Astrocyte (in vitro differentiated cells and primary cell): Measurements from ENCODE around the gene SCN2B. TPM values are rescaled to one million over a fixed set of nuclear protein-coding genes. Genes with fewer than 3 reads are reported as not detected.

Source experiments
- DNase-seq: peaks from one replicate; pipeline ENCODE4 v3.0.0-alpha.2; 2010; ENCODE audit warnings: low read depth
- FAIRE-seq: peaks from 2 replicates; lab custom pipeline; 2011; peaks lifted over from hg19 to GRCh38; lab: Jason Lieb, UNC
- H2AFZ ChIP-seq: 2 replicates; pipeline ENCODE4 v1.6.0; 2012; ENCODE audit warnings: low read depth, low read length, inconsistent platforms
- H3K27ac ChIP-seq: 2 replicates; pipeline ENCODE4 v1.5.1; 2011; ENCODE audit warnings: low read depth, low read length, inconsistent platforms
- H3K27me3 ChIP-seq: 2 replicates; pipeline ENCODE4 v1.6.0; 2011; ENCODE audit warnings: low read length, inconsistent platforms; ENCODE audit not compliant: insufficient read depth
- H3K36me3 ChIP-seq: 2 replicates; pipeline ENCODE4 v1.5.1; 2011; ENCODE audit warnings: low read length, inconsistent platforms; ENCODE audit not compliant: insufficient read depth
- H3K4me1 ChIP-seq: 2 replicates; pipeline ENCODE4 v1.5.1; 2011; ENCODE audit warnings: low read length, inconsistent platforms; ENCODE audit not compliant: insufficient read depth
- H3K4me2 ChIP-seq: 2 replicates; pipeline ENCODE4 v1.6.0; 2012; ENCODE audit warnings: low read length, inconsistent platforms
- H3K4me3 ChIP-seq: 2 replicates; pipeline ENCODE4 v1.5.1; 2011; ENCODE audit warnings: low read depth, mild to moderate bottlenecking, low read length, inconsistent platforms; ENCODE audit not compliant: insufficient read depth
- H3K79me2 ChIP-seq: 2 replicates; pipeline ENCODE4 v1.6.0; 2012; ENCODE audit warnings: mild to moderate bottlenecking, low read length, inconsistent platforms; ENCODE audit not compliant: insufficient read depth
- H3K9ac ChIP-seq: 2 replicates; pipeline ENCODE4 v1.6.0; 2012; ENCODE audit warnings: mild to moderate bottlenecking, low read length, inconsistent platforms
- H3K9me3 ChIP-seq: 2 replicates; pipeline ENCODE4 v1.5.1; 2012; ENCODE audit warnings: low read depth, mild to moderate bottlenecking, low read length, inconsistent platforms; ENCODE audit not compliant: insufficient read depth
- H4K20me1 ChIP-seq: 2 replicates; pipeline ENCODE4 v1.6.0; 2012; ENCODE audit warnings: low read length, inconsistent platforms; ENCODE audit not compliant: insufficient read depth
- H3K27ac Mint-ChIP-seq: one replicate; pipeline ENCODE4 v1.8.0; 2021; ENCODE audit warnings: mild to moderate bottlenecking, mixed read lengths; ENCODE audit not compliant: unreplicated experiment
- H3K27me3 Mint-ChIP-seq: one replicate; pipeline ENCODE4 v1.8.0; 2021; ENCODE audit warnings: low read depth, mixed read lengths; ENCODE audit not compliant: unreplicated experiment
- H3K36me3 Mint-ChIP-seq: one replicate; pipeline ENCODE4 v1.8.0; 2021; ENCODE audit warnings: low read depth, mixed read lengths; ENCODE audit not compliant: unreplicated experiment
- H3K4me1 Mint-ChIP-seq: one replicate; pipeline ENCODE4 v1.8.0; 2021; ENCODE audit warnings: low read depth, mixed read lengths; ENCODE audit not compliant: unreplicated experiment
- H3K4me3 Mint-ChIP-seq: one replicate; pipeline ENCODE4 v1.8.0; 2021; ENCODE audit warnings: mild to moderate bottlenecking, moderate library complexity, mixed read lengths; ENCODE audit not compliant: unreplicated experiment
- H3K9me3 Mint-ChIP-seq: one replicate; pipeline ENCODE4 v1.8.0; 2021; ENCODE audit warnings: mild to moderate bottlenecking, mixed read lengths; ENCODE audit not compliant: unreplicated experiment
- CTCF ChIP-seq: IDR thresholded peaks from 2 replicates; pipeline ENCODE4 v1.5.1; 2011; ENCODE audit warnings: low read depth, mild to moderate bottlenecking, inconsistent platforms, low read length, moderate library complexity; ENCODE audit not compliant: insufficient read depth
- EZH2 ChIP-seq: IDR thresholded peaks from 2 replicates; pipeline ENCODE4 v1.6.1; 2012; ENCODE audit warnings: mild to moderate bottlenecking, low read length, inconsistent platforms; ENCODE audit not compliant: insufficient read depth
- total RNA-seq: library from RNA; stranded (reverse); gene quantifications from 2 replicates; pipeline ENCODE4 v1.2.1, GENCODE V29; 2021

The SCN2B gene
- total RNA-seq, 1 donor from 2014 or later, result 0.18 TPM

GRCh38 chr11:118202599-118203422 lies 26.4 kb upstream of the SCN2B start:
- TF ChIP-seq CTCF (no peak), EZH2 (no peak)
- H2AFZ ChIP-seq, result no peak overlapping the region
- H3K4me3 Mint-ChIP-seq, result no peak overlapping the region
- peaks cover 2% of the 10 kb centered on the region for H3K9me3 Mint-ChIP-seq
- H3K4me3 ChIP-seq, result no peak overlapping the region
- no peaks in the 10 kb centered on the region for H3K36me3 ChIP-seq
- no peak overlapping the region for H3K4me2 ChIP-seq
- H4K20me1 ChIP-seq, result no peaks in the 10 kb centered on the region
- H3K79me2 ChIP-seq, result no peaks in the 10 kb centered on the region
- no peaks in the 10 kb centered on the region for H3K9me3 ChIP-seq
- DNase-seq, result no peak
- peaks cover 19% of the 10 kb centered on the region for H3K27me3 ChIP-seq
- no peak overlapping the region for H3K27ac Mint-ChIP-seq
- no peak overlapping the region for H3K9ac ChIP-seq
- H3K36me3 Mint-ChIP-seq, result no peaks in the 10 kb centered on the region
- H3K4me1 ChIP-seq, result no peaks in the 10 kb centered on the region
- no peaks in the 10 kb centered on the region for H3K4me1 Mint-ChIP-seq
- peaks cover 6% of the 10 kb centered on the region for H3K27me3 Mint-ChIP-seq
- no peak for FAIRE-seq
- no peak overlapping the region for H3K27ac ChIP-seq

GRCh38 chr11:118201966-118202365 lies 25.5 kb upstream of the SCN2B start:
- Histone ChIP-seq H3K9ac (no peak overlapping the region), H4K20me1 (no peaks in the 10 kb centered on the region), H2AFZ (no peak overlapping the region), H3K4me1 (no peaks in the 10 kb centered on the region), H3K4me3 (no peak overlapping the region), H3K4me2 (no peak overlapping the region), H3K36me3 (no peaks in the 10 kb centered on the region), H3K27ac (no peak overlapping the region), H3K9me3 (no peaks in the 10 kb centered on the region), H3K27me3 (peaks cover 17% of the 10 kb centered on the region), H3K79me2 (no peaks in the 10 kb centered on the region)
- DNase-seq (no peak), FAIRE-seq (no peak)
- Mint-ChIP-seq H3K4me3 (no peak overlapping the region), H3K9me3 (peaks cover 2% of the 10 kb centered on the region), H3K36me3 (no peaks in the 10 kb centered on the region), H3K4me1 (no peaks in the 10 kb centered on the region), H3K27me3 (peaks cover 6% of the 10 kb centered on the region), H3K27ac (no peak overlapping the region)
- TF ChIP-seq EZH2 (no peak), CTCF (no peak)
